HG03442 (cell line): ENCODE results near the gene NLRX1.
"Not testable (repeated sequence)": the region's sequence is repeated elsewhere in the genome, so short reads cannot be mapped to it uniquely, and the experiment has no call there.

Source experiments
- ATAC-seq: cut with Tn5 transposase; IDR thresholded peaks from one replicate; pipeline ENCODE4 v1.9.1; 2021; ENCODE audit warnings: mild to moderate bottlenecking, moderate library complexity; ENCODE audit not compliant: unreplicated experiment

NLRX1 gene

GRCh38 chr11:119152604-119153003, 15.9 kb upstream of the NLRX1 start:
- no peak for ATAC-seq

- ATAC-seq, result no peak
These were observed 15.3 kb upstream of the NLRX1 start for GRCh38 chr11:119153049-119153818.

GRCh38 chr11:119154178-119154577, 14.3 kb upstream of the NLRX1 start:
- no peak for ATAC-seq

GRCh38 chr11:119155733-119156492, 12.6 kb upstream of the NLRX1 start:
- ATAC-seq, result no peak

GRCh38 chr11:119156496-119156895, 12.0 kb upstream of the NLRX1 start:
- ATAC-seq, result no peak

- no peak for ATAC-seq
These were observed 11.5 kb upstream of the NLRX1 start for GRCh38 chr11:119157063-119157462.

- no peak for ATAC-seq
These were observed 10.1 kb upstream of the NLRX1 start for GRCh38 chr11:119158467-119158866.

GRCh38 chr11:119160151-119160550, 8.4 kb upstream of the NLRX1 start:
- ATAC-seq, result no peak

GRCh38 chr11:119161871-119162270, 6.7 kb upstream of the NLRX1 start:
- no peak for ATAC-seq

GRCh38 chr11:119166368-119167076, 2.0 kb upstream of the NLRX1 start:
- no peak for ATAC-seq

GRCh38 chr11:119167077-119167458, 1.5 kb upstream of the NLRX1 start:
- ATAC-seq, result not testable (repeated sequence)

- no peak for ATAC-seq
These were observed 592 bp upstream of the NLRX1 start for GRCh38 chr11:119167933-119168332.

- ATAC-seq, result peak; percentile 15
These were observed 776 bp downstream of the NLRX1 start for GRCh38 chr11:119169282-119169719.

- no peak for ATAC-seq
These were observed 4.0 kb downstream of the NLRX1 start for GRCh38 chr11:119172513-119172912.

- ATAC-seq, result no peak
These were observed 4.9 kb downstream of the NLRX1 start for GRCh38 chr11:119173453-119173852.

GRCh38 chr11:119175493-119176077, 7.1 kb downstream of the NLRX1 start:
- ATAC-seq, result no peak

- no peak for ATAC-seq
These were observed 9.7 kb downstream of the NLRX1 start for GRCh38 chr11:119178166-119178680.

- no peak for ATAC-seq
These were observed 10.8 kb downstream of the NLRX1 start for GRCh38 chr11:119179342-119179741.

GRCh38 chr11:119179983-119180382, 11.5 kb downstream of the NLRX1 start:
- ATAC-seq, result no peak

GRCh38 chr11:119180729-119181676, 12.5 kb downstream of the NLRX1 start:
- no peak for ATAC-seq
